GM13977 (cell line): ENCODE results near the gene PTMA.
A peak's percentile ranks its signal among the peaks of the same experiment; 100 is the strongest.
"Not testable (repeated sequence)": the region's sequence is repeated elsewhere in the genome, so short reads cannot be mapped to it uniquely, and the experiment has no call there.

Source experiments
- DNase-seq: peaks from one replicate; pipeline ENCODE4 v3.0.0; 2012; ENCODE audit warnings: low spot score
- CTCF ChIP-seq: IDR thresholded peaks from 2 replicates; pipeline ENCODE4 v1.5.1; 2012; ENCODE audit warnings: mild to moderate bottlenecking, control low read depth; ENCODE audit not compliant: insufficient read depth; ENCODE audit errors: extremely low read depth, missing control alignments
- in situ Hi-C: fragments of 300-500 bp; cut with MboI; formaldehyde crosslinking; loops from one replicate; pipeline ENCODE4 v1.12.0; 2022; ENCODE audit warnings: low sequenced_read_pairs, low pct_unique_long_range_greater_than_20kb, mixed read lengths, inconsistent platforms; ENCODE audit not compliant: unreplicated experiment

The PTMA gene

GRCh38 chr2:231707927-231708772 lies at the start of gene PTMA:
Gene PTMA (plus strand): TSS chr2:231708525. CDS start chr2:231708707, 182 bp downstream.
- TF ChIP-seq CTCF: no peak
- in situ Hi-C loops: no loop called here
- peak; percentile 97 for DNase-seq

GRCh38 chr2:231660073-231660472 lies 48.3 kb upstream of the PTMA start:
- not testable (repeated sequence) for DNase-seq
- in situ Hi-C loops: loop anchor here (5.0 kb wide), 1 partner anchor 43 kb away; no protein-coding TSS in a partner anchor

- in situ Hi-C loops: loop anchor here (5.0 kb wide), 1 partner anchor 44 kb away; no protein-coding TSS in a partner anchor
- DNase-seq: no peak
- TF ChIP-seq CTCF: no peak
Observed at GRCh38 chr2:231660860-231661259, 47.5 kb upstream of the PTMA start.

- no peak for DNase-seq
- no peak for TF ChIP-seq CTCF
- in situ Hi-C loops: loop anchor here (5.0 kb wide), 1 partner anchor 44 kb away; no protein-coding TSS in a partner anchor
Observed at GRCh38 chr2:231661422-231662027, 46.8 kb upstream of the PTMA start.

- no peak for TF ChIP-seq CTCF
- in situ Hi-C loops: loop anchor here (5.0 kb wide), 1 partner anchor 45 kb away; no protein-coding TSS in a partner anchor
- DNase-seq: peak; percentile 98
Observed at GRCh38 chr2:231662028-231662810, 46.1 kb upstream of the PTMA start.

GRCh38 chr2:231662811-231663457 lies 45.4 kb upstream of the PTMA start:
- in situ Hi-C loops: loop anchor here (5.0 kb wide), 1 partner anchor 46 kb away; no protein-coding TSS in a partner anchor
- no peak for DNase-seq
- no peak for TF ChIP-seq CTCF
